Body of pancreas (tissue), 4 donors: ENCODE measurements around the gene TAC4.

Experiments used
- CTCF ChIP-seq, 7 experiments: fragments of 450-650 bp in 4 of 7; fragments of 200-600 bp in 3 of 7; sonication (generic) in 3 of 7; IDR thresholded peaks; one replicate each; pipeline ENCODE4 v1.5.1; 2016 to 2019; ENCODE audit warnings: antibody characterized with exemption in 7 of 7
- POLR2A ChIP-seq, 3 donors: fragments of 450-650 bp; IDR thresholded peaks; one replicate each; pipeline ENCODE4 v1.6.1; 2016; ENCODE audit warnings: antibody characterized with exemption in 3 of 3, mild to moderate bottlenecking in 2 of 3

- TF ChIP-seq CTCF (IDR thresholded peaks at IDR 0.05) (no peak), POLR2A (IDR thresholded peaks at IDR 0.05) (no peak)
Measured at GRCh38 chr17:49848019-49848473, at the start of gene TAC4.
